Aorta (tissue), 5 donors: Measurements from ENCODE around the gene DACT2. TPM values are rescaled to one million over a fixed set of nuclear protein-coding genes. Genes with fewer than 3 reads are reported as not detected.

Experiments
- ATAC-seq: fragments of 200-7000 bp; cut with Tn5 transposase; one replicate; pipeline ENCODE4 v1.9.1; 2022; ENCODE audit warnings: moderate library complexity; ENCODE audit not compliant: low FRiP score
- DNase-seq, 2 donors: peaks; one replicate each; pipeline ENCODE4 v3.0.0-alpha.2; 2020
- H3K27ac ChIP-seq, 2 donors: one replicate each; pipeline ENCODE4 v1.5.1; 2013; ENCODE audit warnings: low read length in 2 of 2, mild to moderate bottlenecking in 2 of 2, moderate library complexity in 2 of 2, control low read depth in 1 of 2, inconsistent platforms in 1 of 2, low read depth in 1 of 2
- H3K27me3 ChIP-seq, 2 donors: one replicate each; pipeline ENCODE4 v1.6.1; 2013; ENCODE audit warnings: control low read depth in 1 of 2, low read length in 1 of 2, mild to moderate bottlenecking in 1 of 2, moderate library complexity in 1 of 2; ENCODE audit not compliant: insufficient read depth in 2 of 2, control insufficient read depth in 1 of 2
- H3K36me3 ChIP-seq, 2 donors: one replicate each; pipeline ENCODE4 v1.6.1; 2013; ENCODE audit warnings: control low read depth in 1 of 2, low read length in 1 of 2, mild to moderate bottlenecking in 1 of 2; ENCODE audit not compliant: insufficient read depth in 2 of 2, control insufficient read depth in 1 of 2
- H3K4me1 ChIP-seq, 2 donors: one replicate each; pipeline ENCODE4 v1.6.1; 2013; ENCODE audit warnings: low read length in 2 of 2, control low read depth in 1 of 2, mild to moderate bottlenecking in 1 of 2, moderate library complexity in 1 of 2; ENCODE audit not compliant: insufficient read depth in 2 of 2, control insufficient read depth in 1 of 2
- H3K4me3 ChIP-seq, 2 donors: one replicate each; pipeline ENCODE4 v1.5.1; 2013; ENCODE audit warnings: low read length in 2 of 2, control low read depth in 1 of 2, mild to moderate bottlenecking in 1 of 2
- H3K9me3 ChIP-seq: one replicate; pipeline ENCODE4 v1.6.1; 2013; ENCODE audit warnings: mild to moderate bottlenecking, low read length; ENCODE audit not compliant: control insufficient read depth
- WGBS, 2 donors: extraction: QIAGEN DNeasy Blood & Tissue Kit; methylation state at CpG; one replicate each; pipeline ENCODE4 v1.1.7; 2013; 5-methylcytosine and 5-hydroxymethylcytosine counted together
- intact Hi-C, 2 donors: fragments of 100-400 bp; cut with DNase I; formaldehyde crosslinking; loops; one replicate each; pipeline versions ENCODE4 v1.14.2 to v1.15.0; 2022
- polyA plus RNA-seq, 2 donors: library from polyadenylated mRNA; stranded (reverse); fragments of 200-250 nt; gene quantifications; one replicate each; pipeline ENCODE4 v1.2.3, GENCODE V29; 2013
- total RNA-seq, 2 donors: library from RNA; stranded (reverse); fragmentation: NEBNext Ultra II Directional; extraction: Animal tissue kit (Norgen Biotek cat#: 25700); gene quantifications; one replicate each; pipeline ENCODE4 v1.2.1, GENCODE V29; 2021
- donor health status: healthy with polysubstance abuse.
- donor health status: Bipolar disorder and iron deficiency.
- donor health status: DM: no; HTN: no; CAD: no.
- donor health status: DM: no; HTN: no; CAD: no.
- donor health status: DM: yes; HTN: yes; CAD: no.

DACT2 gene
- total and polyA plus RNA-seq, 4 donors = 0.10 to 0.48 (median 0.13) TPM; not detected in 1

- H3K4me3 ChIP-seq = no peak overlapping the region
- H3K36me3 ChIP-seq = no peaks in the 10 kb centered on the region
- DNase-seq (no peak), ATAC-seq (no peak)
- 48 to 74% methylated on average over 10 of the region's 10 CpGs for WGBS, 2 donors
- no peaks in the 10 kb centered on the region for H3K27me3 ChIP-seq
- H3K4me1 ChIP-seq = no peaks in the 10 kb centered on the region
- intact Hi-C loops = no loop called here
- peaks cover 3% of the 10 kb centered on the region for H3K9me3 ChIP-seq
- H3K27ac ChIP-seq = no peak overlapping the region
These were observed 34.8 kb upstream of the DACT2 start for GRCh38 chr6:168354338-168354737.

DNA sequence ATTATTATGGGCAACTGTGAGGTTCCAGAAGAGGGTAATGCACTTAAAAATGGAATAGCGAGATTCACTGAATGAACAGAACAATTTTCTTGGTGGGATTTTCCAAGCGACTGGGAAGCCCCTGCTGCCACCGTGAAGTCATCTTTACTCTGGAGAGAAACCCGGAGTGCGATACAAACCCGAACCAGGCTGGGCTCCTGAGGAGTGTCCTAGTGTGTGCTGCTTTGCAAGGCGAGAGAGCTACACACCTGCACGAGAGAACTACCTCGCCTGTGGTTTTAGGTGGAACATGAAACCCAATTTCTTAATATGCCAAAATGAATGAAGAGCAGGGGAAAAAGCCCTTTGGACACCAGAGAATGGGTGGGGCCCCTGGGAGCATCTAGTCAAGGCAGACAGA lies 33.5 kb upstream of the DACT2 start:
- 86 to 88% methylated on average over 9 of the region's 9 CpGs for WGBS, 2 donors

DNA sequence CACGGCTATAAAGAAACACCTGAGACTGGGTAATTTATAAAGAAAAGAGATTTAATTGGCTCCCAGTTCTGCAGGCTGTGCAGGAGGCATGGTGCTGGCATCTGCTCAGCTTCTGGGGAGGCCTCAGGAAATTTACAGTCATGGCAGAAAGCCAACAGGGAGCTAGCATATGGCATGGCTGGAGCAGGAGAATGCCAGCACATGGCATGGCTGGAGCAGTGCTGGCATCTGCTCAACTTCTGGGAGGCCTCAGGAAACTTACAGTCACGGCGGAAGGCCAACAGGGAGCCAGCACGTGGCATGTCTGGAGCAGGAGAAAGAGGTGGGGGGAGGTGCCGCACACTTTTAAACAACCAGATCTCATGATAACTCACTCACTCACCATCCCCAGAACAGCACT lies 32.5 kb upstream of the DACT2 start:
- intact Hi-C loops = no loop called here

More for the DNA sequence above, 33.5 kb upstream of the DACT2 start:
- ATAC-seq (no peak), DNase-seq (no peak)
- H3K27me3 ChIP-seq = no peaks in the 10 kb centered on the region
- no peaks in the 10 kb centered on the region for H3K4me1 ChIP-seq
- H3K36me3 ChIP-seq = no peaks in the 10 kb centered on the region
- peaks cover 3% of the 10 kb centered on the region for H3K9me3 ChIP-seq
- no peak overlapping the region for H3K4me3 ChIP-seq
- intact Hi-C loops = no loop called here
- no peak overlapping the region for H3K27ac ChIP-seq

GRCh38 chr6:168349718-168350210 lies 30.2 kb upstream of the DACT2 start:
- Histone ChIP-seq H3K9me3 (peaks cover 3% of the 10 kb centered on the region), H3K27ac (no peak overlapping the region), H3K4me1 (no peaks in the 10 kb centered on the region), H3K36me3 (no peaks in the 10 kb centered on the region), H3K4me3 (no peak overlapping the region), H3K27me3 (no peaks in the 10 kb centered on the region)
- intact Hi-C loops = no loop called here
- WGBS, 2 donors = 82 to 91% methylated on average over 4 of the region's 4 CpGs
- DNase-seq (no peak), ATAC-seq (no peak)

More for the DNA sequence above, 32.5 kb upstream of the DACT2 start:
- H3K4me3 ChIP-seq = no peak overlapping the region
- H3K9me3 ChIP-seq = peaks cover 3% of the 10 kb centered on the region
- H3K27ac ChIP-seq = no peak overlapping the region
- no peaks in the 10 kb centered on the region for H3K4me1 ChIP-seq
- 65 to 71% methylated on average over 5 of the region's 5 CpGs for WGBS, 2 donors
- H3K36me3 ChIP-seq = no peaks in the 10 kb centered on the region
- ATAC-seq = no peak
- DNase-seq = no peak
- no peaks in the 10 kb centered on the region for H3K27me3 ChIP-seq

DNA sequence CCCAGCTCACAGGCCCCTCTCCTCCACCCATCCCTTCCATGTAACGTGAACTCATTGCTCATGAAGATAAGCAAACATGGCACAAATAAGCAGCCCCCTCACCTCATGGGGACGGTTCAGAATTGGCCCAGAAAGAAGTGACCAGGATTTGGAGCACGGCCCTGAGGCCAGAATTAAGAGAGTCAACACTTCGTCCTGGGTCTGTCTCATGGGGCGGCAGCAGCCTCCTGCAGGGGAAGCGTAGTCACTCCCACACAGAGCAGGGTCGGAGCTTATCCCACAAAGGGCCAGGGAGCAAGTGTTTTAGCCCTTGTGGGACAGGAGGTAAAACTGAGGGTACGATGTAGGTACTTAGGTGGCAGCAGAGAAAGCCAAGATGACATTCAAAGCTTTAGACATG lies 28.6 kb upstream of the DACT2 start:
- no peaks in the 10 kb centered on the region for H3K4me1 ChIP-seq
- H3K4me3 ChIP-seq = no peak overlapping the region
- DNase-seq = no peak
- H3K27me3 ChIP-seq = no peaks in the 10 kb centered on the region
- peaks cover 3% of the 10 kb centered on the region for H3K9me3 ChIP-seq
- ATAC-seq = no peak
- intact Hi-C loops = no loop called here
- H3K27ac ChIP-seq = no peak overlapping the region
- 79 to 88% methylated on average over 8 of the region's 8 CpGs for WGBS, 2 donors
- H3K36me3 ChIP-seq = no peaks in the 10 kb centered on the region

GRCh38 chr6:168347615-168348014 lies 28.0 kb upstream of the DACT2 start:
- H3K36me3 ChIP-seq = no peaks in the 10 kb centered on the region
- DNase-seq (no peak), ATAC-seq (no peak)
- H3K4me3 ChIP-seq = no peak overlapping the region
- peaks cover 3% of the 10 kb centered on the region for H3K9me3 ChIP-seq
- H3K27me3 ChIP-seq = no peaks in the 10 kb centered on the region
- no peak overlapping the region for H3K27ac ChIP-seq
- intact Hi-C loops = no loop called here
- H3K4me1 ChIP-seq = no peaks in the 10 kb centered on the region
- 94 to 96% methylated on average over 17 of the region's 17 CpGs for WGBS, 2 donors

GRCh38 chr6:168347053-168347452 lies 27.5 kb upstream of the DACT2 start:
- peaks cover under 1% of the 10 kb centered on the region for H3K9me3 ChIP-seq
- no peak overlapping the region for H3K4me3 ChIP-seq
- DNase-seq = no peak
- no peaks in the 10 kb centered on the region for H3K4me1 ChIP-seq
- no peaks in the 10 kb centered on the region for H3K36me3 ChIP-seq
- intact Hi-C loops = no loop called here
- no peak overlapping the region for H3K27ac ChIP-seq
- ATAC-seq = no peak
- WGBS, 2 donors = 80 to 95% methylated on average over 7 of the region's 7 CpGs
- no peaks in the 10 kb centered on the region for H3K27me3 ChIP-seq

GRCh38 chr6:168345896-168346754 lies 26.5 kb upstream of the DACT2 start:
- ATAC-seq (no peak), DNase-seq (no peak)
- Histone ChIP-seq H3K4me1 (no peaks in the 10 kb centered on the region), H3K27ac (no peak overlapping the region), H3K4me3 (no peak overlapping the region), H3K27me3 (no peaks in the 10 kb centered on the region), H3K9me3 (no peaks in the 10 kb centered on the region), H3K36me3 (no peaks in the 10 kb centered on the region)
- intact Hi-C loops = no loop called here
- WGBS, 2 donors = 81 to 82% methylated on average over 22 to 33 of the region's 33 CpGs

DNA sequence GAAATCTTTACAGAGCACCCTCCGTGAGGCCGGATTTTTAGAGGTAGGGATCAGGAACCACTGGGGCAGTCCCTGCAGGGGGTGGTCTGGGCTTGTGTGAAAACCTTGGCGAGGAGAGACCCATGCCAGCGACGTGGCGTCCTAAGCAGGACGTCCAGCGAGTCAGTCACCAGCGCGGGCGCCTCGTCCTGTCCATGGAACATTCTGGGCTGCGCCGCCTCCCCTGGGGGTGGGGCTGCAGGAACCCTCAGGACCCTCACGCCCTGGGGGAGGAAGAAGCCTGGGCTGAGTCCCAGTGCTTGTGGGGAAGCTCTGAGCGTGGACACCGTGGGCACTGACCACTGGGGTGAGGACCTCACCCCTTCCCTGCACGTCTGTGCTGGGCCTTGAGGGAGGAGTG lies 25.7 kb upstream of the DACT2 start:
- DNase-seq = no peak
- H3K27ac ChIP-seq = no peak overlapping the region
- H3K27me3 ChIP-seq = no peaks in the 10 kb centered on the region
- WGBS, 2 donors = 92 to 96% methylated on average over 18 of the region's 18 CpGs
- no peaks in the 10 kb centered on the region for H3K9me3 ChIP-seq
- H3K4me1 ChIP-seq = no peaks in the 10 kb centered on the region
- intact Hi-C loops = no loop called here
- no peak overlapping the region for H3K4me3 ChIP-seq
- no peak for ATAC-seq
- no peaks in the 10 kb centered on the region for H3K36me3 ChIP-seq
